MCF 10A (cell line): ENCODE data around the gene TMEM248. TPM values are rescaled to one million over a fixed set of nuclear protein-coding genes. Genes with fewer than 3 reads are reported as not detected.

Experiments used
- BruUV-seq: library from RNA; stranded (reverse); fragments of 400-500 nt; replicated peaks from 2 replicates; lab custom pipeline; 2021; lab: Mats Ljungman, UMichigan
- CTCF ChIA-PET: fragments of 300-600 bp; sonication (Branson Sonifier 250); formaldehyde crosslinking; extraction: SDS; loops from one replicate; lab custom pipeline; 2021; ENCODE audit warnings: antibody characterized with exemption, inconsistent platforms; lab: Yijun Ruan, JAX
- POLR2A ChIA-PET: fragments of 300-600, 350-650 bp; sonication (Branson Sonifier 250); formaldehyde crosslinking; extraction: SDS; loops from one replicate; lab custom pipeline; 2020; ENCODE audit warnings: antibody characterized with exemption, inconsistent platforms; lab: Yijun Ruan, JAX
- DNase-seq: peaks from one replicate; pipeline ENCODE4 v3.0.0-alpha.2; 2018; ENCODE audit not compliant: unreplicated experiment
- H3K27ac Mint-ChIP-seq: one replicate; pipeline ENCODE4 v1.8.0; 2022; ENCODE audit warnings: mild to moderate bottlenecking, low read depth, mixed read lengths; ENCODE audit not compliant: unreplicated experiment
- H3K27me3 Mint-ChIP-seq: one replicate; pipeline ENCODE4 v1.8.0; 2022; ENCODE audit warnings: mixed read lengths; ENCODE audit not compliant: insufficient read depth, unreplicated experiment
- H3K36me3 Mint-ChIP-seq: one replicate; pipeline ENCODE4 v1.8.0; 2022; ENCODE audit warnings: mild to moderate bottlenecking, moderate library complexity, mixed read lengths; ENCODE audit not compliant: insufficient read depth, unreplicated experiment
- H3K4me1 Mint-ChIP-seq: one replicate; pipeline ENCODE4 v1.8.0; 2022; ENCODE audit warnings: mixed read lengths; ENCODE audit not compliant: insufficient read depth, unreplicated experiment
- H3K4me3 Mint-ChIP-seq: one replicate; pipeline ENCODE4 v1.8.0; 2022; ENCODE audit warnings: mild to moderate bottlenecking, moderate library complexity, mixed read lengths; ENCODE audit not compliant: unreplicated experiment
- H3K9me3 Mint-ChIP-seq: one replicate; pipeline ENCODE4 v1.8.0; 2022; ENCODE audit warnings: mixed read lengths; ENCODE audit not compliant: unreplicated experiment
- CTCF ChIP-seq: fragments of 200-600 bp; IDR thresholded peaks from one replicate; pipeline ENCODE4 v1.8.0; 2022; ENCODE audit warnings: antibody characterized with exemption, mild to moderate bottlenecking; ENCODE audit not compliant: unreplicated experiment
- intact Hi-C: fragments of 100-400 bp; cut with micrococcal nuclease; formaldehyde crosslinking; loops from 2 replicates; pipeline ENCODE4 v1.14.1; 2022
- total RNA-seq: library from RNA; stranded (reverse); gene quantifications from 2 replicates; pipeline ENCODE4 v1.2.3, GENCODE V29; 2022

The TMEM248 gene
- total RNA-seq, 1 experiment from 2014 or later: 75.7 TPM

DNA sequence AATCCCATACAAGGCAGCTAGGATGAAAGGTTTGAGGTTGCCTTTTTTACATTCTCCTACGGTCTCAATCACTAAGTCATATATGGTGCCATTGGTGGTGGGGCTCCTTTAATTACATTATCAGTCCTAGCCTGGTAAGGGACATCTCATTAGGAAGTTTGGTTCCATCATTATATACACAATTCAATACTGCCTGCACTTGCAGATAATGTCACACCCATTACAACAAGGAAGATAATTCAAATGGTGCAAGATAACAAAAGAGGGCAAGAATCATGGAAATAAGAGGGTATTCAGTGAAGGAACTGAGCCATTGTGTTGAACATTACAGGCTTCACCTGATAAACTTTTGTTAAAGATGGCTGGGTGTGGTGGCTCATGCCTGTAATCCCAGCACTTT lies 1.7 kb upstream of the TMEM248 start:
- POLR2A ChIA-PET: interaction anchor here (0.6 to 1.7 kb wide), 3 partner anchors 9 to 93 kb away, joined by 3 to 4 read pairs (median 4); no protein-coding TSS in a partner anchor
- H3K9me3 Mint-ChIP-seq: no peaks in the 10 kb centered on the region
- H3K36me3 Mint-ChIP-seq: peaks cover 11% of the 10 kb centered on the region
- CTCF ChIA-PET: interaction anchor here (0.7 to 1.3 kb wide), 2 partner anchors 14 to 32 kb away, joined by 3 to 4 read pairs; no protein-coding TSS in a partner anchor
- no peaks in the 10 kb centered on the region for H3K4me1 Mint-ChIP-seq
- no peak overlapping the region for H3K27ac Mint-ChIP-seq
- intact Hi-C loops: no loop called here
- no peak overlapping the region for H3K4me3 Mint-ChIP-seq
- BruUV-seq: no TSS peak
- DNase-seq: no peak
- TF ChIP-seq CTCF: no peak
- H3K27me3 Mint-ChIP-seq: no peaks in the 10 kb centered on the region

GRCh38 chr7:66919704-66920103 lies 1.3 kb upstream of the TMEM248 start:
- H3K27me3 Mint-ChIP-seq: no peaks in the 10 kb centered on the region
- no peaks in the 10 kb centered on the region for H3K4me1 Mint-ChIP-seq
- H3K4me3 Mint-ChIP-seq: no peak overlapping the region
- TF ChIP-seq CTCF: no peak
- no TSS peak for BruUV-seq
- no peaks in the 10 kb centered on the region for H3K9me3 Mint-ChIP-seq
- POLR2A ChIA-PET: interaction anchor here (0.6 to 1.7 kb wide), 3 partner anchors 9 to 94 kb away, joined by 3 to 4 read pairs (median 4); no protein-coding TSS in a partner anchor
- CTCF ChIA-PET: interaction anchor here (0.6 kb wide), 1 partner anchor 844 kb away, joined by 4 read pairs; no protein-coding TSS in a partner anchor
- no peak overlapping the region for H3K27ac Mint-ChIP-seq
- no peak for DNase-seq
- intact Hi-C loops: no loop called here
- peaks cover 11% of the 10 kb centered on the region for H3K36me3 Mint-ChIP-seq

- no TSS peak for BruUV-seq
- Mint-ChIP-seq H3K27me3 (no peaks in the 10 kb centered on the region), H3K27ac (peak overlapping the region; percentile 66), H3K4me3 (peak overlapping the region; percentile 85), H3K9me3 (no peaks in the 10 kb centered on the region), H3K4me1 (peaks cover 2% of the 10 kb centered on the region), H3K36me3 (peaks cover 15% of the 10 kb centered on the region)
- no peak for TF ChIP-seq CTCF
- intact Hi-C loops: no loop called here
- ChIA-PET POLR2A (interaction anchor here (0.7 to 3.6 kb wide), 4 partner anchors 10 to 76 kb away, joined by 3 to 42 read pairs (median 17); partner anchors contain the start of genes SBDS and TYW1), CTCF (interaction anchor here (0.6 to 1.1 kb wide), 2 partner anchors 62 to 844 kb away, joined by 4 read pairs; no protein-coding TSS in a partner anchor)
- no peak for DNase-seq
Measured at GRCh38 chr7:66920256-66920655, 769 bp upstream of the TMEM248 start.

DNA sequence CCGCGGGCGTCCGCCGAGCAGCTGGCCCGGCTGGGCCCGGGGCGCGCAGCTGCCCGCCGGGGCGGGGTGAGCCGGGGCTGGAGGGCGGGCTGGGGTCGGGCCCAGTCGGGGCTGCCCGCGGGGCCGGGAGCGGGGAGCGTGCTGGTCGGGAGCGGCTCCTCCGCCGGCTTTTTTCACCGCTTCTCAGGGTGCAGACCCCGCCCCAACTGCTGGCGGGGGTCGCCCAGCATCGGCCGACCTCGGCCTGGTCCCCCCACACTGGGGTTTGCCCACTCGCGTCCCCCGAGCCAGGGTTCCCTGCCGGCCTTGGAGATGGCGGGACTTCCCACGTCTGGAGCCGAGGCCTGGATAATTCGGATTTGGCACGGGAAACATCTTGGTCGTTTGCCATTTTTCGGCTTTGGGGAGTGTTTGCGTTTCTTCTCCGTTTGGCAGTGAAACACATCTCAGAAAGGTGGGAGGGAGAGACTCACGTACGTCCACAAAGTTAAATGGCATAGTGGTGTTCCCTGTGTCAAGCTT lies 432 bp downstream of the TMEM248 start:
- ChIA-PET POLR2A (interaction anchor here (0.6 to 3.6 kb wide), 12 partner anchors 9 to 428 kb away, joined by 3 to 42 read pairs (median 4); partner anchors contain the start of genes SBDS and TYW1), CTCF (interaction anchor here (0.8 to 1.4 kb wide), 3 partner anchors 10 to 77 kb away, joined by 3 to 5 read pairs (median 4); no protein-coding TSS in a partner anchor)
- Mint-ChIP-seq H3K4me1 (peaks cover 11% of the 10 kb centered on the region), H3K9me3 (no peaks in the 10 kb centered on the region), H3K27ac (peak overlapping the region; percentile 66), H3K27me3 (no peaks in the 10 kb centered on the region), H3K4me3 (peak overlapping the region; percentile 85), H3K36me3 (peaks cover 25% of the 10 kb centered on the region)
- no peak for TF ChIP-seq CTCF
- BruUV-seq: no TSS peak
- peak; percentile 49 for DNase-seq
- intact Hi-C loops: no loop called here
